HepG2 (cell line): Measurements from ENCODE around the gene HSPB6. TPM values are rescaled to one million over a fixed set of nuclear protein-coding genes. Genes with fewer than 3 reads are reported as not detected.

Experiments used
- ATAD3A ChIP-seq: sonication (generic); formaldehyde crosslinking; IDR thresholded peaks from 2 replicates; pipeline ENCODE4 v1.4.0; 2020; ENCODE audit warnings: missing genetic modification reagents
- ATM ChIP-seq: fragments of 450-650 bp; IDR thresholded peaks from 2 replicates; pipeline ENCODE4 v1.7.1; 2017; ENCODE audit warnings: mild to moderate bottlenecking, borderline replicate concordance
- BRCA1 ChIP-seq: sonication (generic); formaldehyde crosslinking; IDR thresholded peaks from 2 replicates; pipeline ENCODE4 v1.4.0; 2020; ENCODE audit warnings: missing genetic modification reagents
- EEA1 ChIP-seq: sonication (generic); formaldehyde crosslinking; IDR thresholded peaks from 2 replicates; pipeline ENCODE4 v1.5.1; 2020; ENCODE audit warnings: mild to moderate bottlenecking, missing genetic modification reagents, borderline replicate concordance
- ERF ChIP-seq: IDR thresholded peaks from 2 replicates; pipeline ENCODE4 v1.6.1; 2018; ENCODE audit warnings: missing biosample characterization, missing genetic modification reagents
- HDAC2 ChIP-seq: sonication (generic); formaldehyde crosslinking; IDR thresholded peaks from 2 replicates; pipeline ENCODE4 v1.4.0; 2020; ENCODE audit warnings: missing genetic modification reagents
- KLF13 ChIP-seq: sonication (generic); formaldehyde crosslinking; IDR thresholded peaks from 2 replicates; pipeline ENCODE4 v1.4.0; 2020; ENCODE audit warnings: mild to moderate bottlenecking, missing genetic modification reagents
- MEIS2 ChIP-seq: sonication (generic); formaldehyde crosslinking; IDR thresholded peaks from 2 replicates; pipeline ENCODE4 v1.9.0; 2021; ENCODE audit warnings: mild to moderate bottlenecking, missing genetic modification reagents
- ONECUT2 ChIP-seq: sonication (generic); formaldehyde crosslinking; IDR thresholded peaks from 2 replicates; pipeline ENCODE4 v1.4.0; 2020; ENCODE audit warnings: missing genetic modification reagents
- PRMT3 ChIP-seq: sonication (generic); formaldehyde crosslinking; IDR thresholded peaks from 2 replicates; pipeline ENCODE4 v1.8.1; 2022; ENCODE audit warnings: low read depth, mild to moderate bottlenecking, moderate library complexity, missing genetic modification reagents, borderline replicate concordance
- PRPF4 ChIP-seq: fragments of 200-400 bp; formaldehyde crosslinking; IDR thresholded peaks from 2 replicates; pipeline ENCODE4 v1.6.1; 2016; ENCODE audit warnings: low read length, low read depth; ENCODE audit not compliant: poor library complexity, severe bottlenecking
- RELA ChIP-seq: sonication (generic); formaldehyde crosslinking; IDR thresholded peaks from 2 replicates; pipeline ENCODE4 v1.4.0; 2020; ENCODE audit warnings: missing genetic modification reagents
- SOX5 ChIP-seq: IDR thresholded peaks from 2 replicates; pipeline ENCODE4 v1.6.1; 2016; ENCODE audit warnings: borderline replicate concordance
- TOPORS ChIP-seq: sonication (generic); formaldehyde crosslinking; IDR thresholded peaks from 2 replicates; pipeline ENCODE4 v1.8.0; 2023; ENCODE audit warnings: mild to moderate bottlenecking, missing genetic modification reagents
- ZBTB7A ChIP-seq: sonication (generic); formaldehyde crosslinking; IDR thresholded peaks from 2 replicates; pipeline ENCODE4 v1.8.0; 2022; ENCODE audit warnings: mild to moderate bottlenecking, missing genetic modification reagents
- ZNF260 ChIP-seq: sonication (generic); formaldehyde crosslinking; IDR thresholded peaks from 2 replicates; pipeline ENCODE4 v1.4.0; 2020; ENCODE audit warnings: missing genetic modification reagents, low read depth, mild to moderate bottlenecking, borderline replicate concordance
- ZNF263 ChIP-seq: sonication (generic); formaldehyde crosslinking; IDR thresholded peaks from 2 replicates; pipeline ENCODE4 v1.4.0; 2020; ENCODE audit warnings: missing genetic modification reagents
- polyA plus RNA-seq, 8 experiments: library from polyadenylated mRNA; depleted of rRNA in 3 of 8; stranded (reverse) in 7 of 8; unstranded in 1 of 8; fragments of >200 nt; fragmentation: Illumina TruSeq in 4 of 8; extraction: Trizol in 4 of 8; gene quantifications; 2 replicates each; pipeline versions ENCODE4 v1.2.1 to v1.2.3, GENCODE V29; 2011 to 2016; ENCODE audit warnings: low read depth in 4 of 8, missing spikeins in 1 of 8, mixed read lengths in 1 of 8; ENCODE audit not compliant: insufficient read depth in 1 of 8
- total RNA-seq, 5 experiments: library from RNA; depleted of rRNA; stranded (reverse); fragments of >200 nt; fragmentation: Illumina TruSeq; extraction: Trizol; gene quantifications; 2 replicates each; pipeline ENCODE4 v1.2.3, GENCODE V29; 2016; ENCODE audit warnings: low read depth in 1 of 5
- TF ChIP-seq, protein P1 (sequence below): sonication (generic); formaldehyde crosslinking; IDR thresholded peaks from 2 replicates; pipeline ENCODE4 v1.8.1; 2023; ENCODE audit warnings: mild to moderate bottlenecking, inconsistent platforms, moderate library complexity, missing genetic modification reagents, borderline replicate concordance
- TF ChIP-seq, protein P2 (sequence below): sonication (generic); formaldehyde crosslinking; conservative IDR thresholded peaks from 2 replicates; pipeline ENCODE4 v1.8.0; 2022; ENCODE audit warnings: missing genetic modification reagents
- TF ChIP-seq, protein P3 (sequence below): sonication (generic); formaldehyde crosslinking; IDR thresholded peaks from 2 replicates; pipeline ENCODE4 v1.4.0; 2020; ENCODE audit warnings: missing genetic modification reagents
- TF ChIP-seq, protein P4 (sequence below): IDR thresholded peaks from 2 replicates; pipeline ENCODE4 v1.6.1; 2016
- TF ChIP-seq, protein P5 (sequence below): sonication (generic); formaldehyde crosslinking; IDR thresholded peaks from 2 replicates; pipeline ENCODE4 v1.5.0; 2020; ENCODE audit warnings: mild to moderate bottlenecking, missing genetic modification reagents

HSPB6 gene
- total and polyA plus RNA-seq, 2 of the 13 experiments (the other 11 are each of a cell fraction or from before 2014, with no cell fraction given) = 0.18 TPM; not detected in 1

DNA sequence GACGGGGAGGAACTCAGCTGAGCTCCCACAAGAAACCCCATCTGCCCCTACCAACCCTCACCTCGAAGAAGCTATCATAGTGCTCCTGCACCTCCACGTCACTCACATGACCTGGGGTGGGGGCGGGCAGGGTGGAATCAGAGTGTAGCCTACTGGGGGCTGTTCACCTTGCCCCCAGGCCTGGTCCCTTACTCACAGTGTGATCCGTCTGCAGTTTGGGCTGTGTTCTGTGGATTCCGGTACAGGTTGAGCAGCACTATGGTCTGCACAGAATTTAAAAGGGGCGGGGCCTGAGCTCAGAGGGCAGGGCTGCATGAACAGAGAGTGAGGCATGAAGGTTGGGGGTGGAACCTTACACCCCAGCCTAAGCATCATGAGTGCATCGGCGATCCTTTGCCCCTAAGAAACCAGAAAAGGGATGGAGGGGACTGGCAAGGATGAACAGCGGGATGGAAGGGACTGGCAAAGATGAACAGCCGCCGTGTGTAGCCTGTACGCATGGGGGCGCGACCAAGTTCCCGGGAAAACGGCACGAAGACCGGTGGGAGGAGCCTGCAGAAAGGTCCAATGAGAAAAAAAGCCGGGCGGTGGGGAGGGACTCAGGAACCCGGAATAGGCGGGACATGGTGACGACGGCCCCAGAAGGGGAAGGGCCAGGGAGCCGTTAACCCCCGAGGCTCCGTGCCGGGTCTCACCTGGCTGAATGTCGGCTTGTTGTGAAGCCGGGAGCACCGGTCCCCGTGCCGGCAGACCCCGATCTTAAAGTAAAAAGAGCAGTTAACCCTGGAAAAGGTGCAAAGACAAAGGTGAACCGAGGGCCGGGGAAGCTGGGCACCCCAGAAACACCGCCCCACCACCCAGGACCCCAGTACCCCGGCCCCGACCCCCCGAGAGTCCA is 12.2 kb downstream of the HSPB6 start (continued):
- no peak for TF ChIP-seq SOX5 (CRISPR knock-in tag)
- TF ChIP-seq PRMT3 (CRISPR knock-in tag) = no peak
- TF ChIP-seq, protein P1, sequence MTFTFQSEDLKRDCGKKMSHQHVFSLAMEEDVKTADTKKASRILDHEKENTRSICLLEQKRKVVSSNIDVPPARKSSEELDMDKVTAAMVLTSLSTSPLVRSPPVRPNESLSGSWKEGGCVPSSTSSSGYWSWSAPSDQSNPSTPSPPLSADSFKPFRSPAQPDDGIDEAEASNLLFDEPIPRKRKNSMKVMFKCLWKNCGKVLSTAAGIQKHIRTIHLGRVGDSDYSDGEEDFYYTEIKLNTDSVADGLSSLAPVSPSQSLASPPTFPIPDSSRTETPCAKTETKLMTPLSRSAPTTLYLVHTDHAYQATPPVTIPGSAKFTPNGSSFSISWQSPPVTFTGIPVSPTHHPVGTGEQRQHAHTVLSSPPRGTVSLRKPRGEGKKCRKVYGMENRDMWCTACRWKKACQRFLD = no peak
- no peak for TF ChIP-seq ONECUT2 (CRISPR knock-in tag)
- TF ChIP-seq, protein P2, sequence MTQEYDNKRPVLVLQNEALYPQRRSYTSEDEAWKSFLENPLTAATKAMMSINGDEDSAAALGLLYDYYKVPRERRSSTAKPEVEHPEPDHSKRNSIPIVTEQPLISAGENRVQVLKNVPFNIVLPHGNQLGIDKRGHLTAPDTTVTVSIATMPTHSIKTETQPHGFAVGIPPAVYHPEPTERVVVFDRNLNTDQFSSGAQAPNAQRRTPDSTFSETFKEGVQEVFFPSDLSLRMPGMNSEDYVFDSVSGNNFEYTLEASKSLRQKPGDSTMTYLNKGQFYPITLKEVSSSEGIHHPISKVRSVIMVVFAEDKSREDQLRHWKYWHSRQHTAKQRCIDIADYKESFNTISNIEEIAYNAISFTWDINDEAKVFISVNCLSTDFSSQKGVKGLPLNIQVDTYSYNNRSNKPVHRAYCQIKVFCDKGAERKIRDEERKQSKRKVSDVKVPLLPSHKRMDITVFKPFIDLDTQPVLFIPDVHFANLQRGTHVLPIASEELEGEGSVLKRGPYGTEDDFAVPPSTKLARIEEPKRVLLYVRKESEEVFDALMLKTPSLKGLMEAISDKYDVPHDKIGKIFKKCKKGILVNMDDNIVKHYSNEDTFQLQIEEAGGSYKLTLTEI (CRISPR knock-in tag) = no peak
- TF ChIP-seq, protein P3, sequence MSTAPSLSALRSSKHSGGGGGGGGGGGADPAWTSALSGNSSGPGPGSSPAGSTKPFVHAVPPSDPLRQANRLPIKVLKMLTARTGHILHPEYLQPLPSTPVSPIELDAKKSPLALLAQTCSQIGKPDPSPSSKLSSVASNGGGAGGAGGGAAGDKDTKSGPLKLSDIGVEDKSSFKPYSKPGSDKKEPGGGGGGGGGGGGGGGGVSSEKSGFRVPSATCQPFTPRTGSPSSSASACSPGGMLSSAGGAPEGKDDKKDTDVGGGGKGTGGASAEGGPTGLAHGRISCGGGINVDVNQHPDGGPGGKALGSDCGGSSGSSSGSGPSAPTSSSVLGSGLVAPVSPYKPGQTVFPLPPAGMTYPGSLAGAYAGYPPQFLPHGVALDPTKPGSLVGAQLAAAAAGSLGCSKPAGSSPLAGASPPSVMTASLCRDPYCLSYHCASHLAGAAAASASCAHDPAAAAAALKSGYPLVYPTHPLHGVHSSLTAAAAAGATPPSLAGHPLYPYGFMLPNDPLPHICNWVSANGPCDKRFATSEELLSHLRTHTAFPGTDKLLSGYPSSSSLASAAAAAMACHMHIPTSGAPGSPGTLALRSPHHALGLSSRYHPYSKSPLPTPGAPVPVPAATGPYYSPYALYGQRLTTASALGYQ (CRISPR knock-in tag) = no peak
- no peak for TF ChIP-seq ZNF260 (CRISPR knock-in tag)
- TF ChIP-seq ATM = no peak
- no peak for TF ChIP-seq ZBTB7A (CRISPR knock-in tag)
- TF ChIP-seq, protein P4, sequence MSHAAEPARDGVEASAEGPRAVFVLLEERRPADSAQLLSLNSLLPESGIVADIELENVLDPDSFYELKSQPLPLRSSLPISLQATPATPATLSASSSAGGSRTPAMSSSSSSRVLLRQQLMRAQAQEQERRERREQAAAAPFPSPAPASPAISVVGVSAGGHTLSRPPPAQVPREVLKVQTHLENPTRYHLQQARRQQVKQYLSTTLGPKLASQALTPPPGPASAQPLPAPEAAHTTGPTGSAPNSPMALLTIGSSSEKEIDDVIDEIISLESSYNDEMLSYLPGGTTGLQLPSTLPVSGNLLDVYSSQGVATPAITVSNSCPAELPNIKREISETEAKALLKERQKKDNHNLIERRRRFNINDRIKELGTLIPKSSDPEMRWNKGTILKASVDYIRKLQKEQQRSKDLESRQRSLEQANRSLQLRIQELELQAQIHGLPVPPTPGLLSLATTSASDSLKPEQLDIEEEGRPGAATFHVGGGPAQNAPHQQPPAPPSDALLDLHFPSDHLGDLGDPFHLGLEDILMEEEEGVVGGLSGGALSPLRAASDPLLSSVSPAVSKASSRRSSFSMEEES (CRISPR knock-in tag) = no peak
- no peak for TF ChIP-seq HDAC2 (CRISPR knock-in tag)
- no peak for TF ChIP-seq ATAD3A (CRISPR knock-in tag)
- no peak for TF ChIP-seq BRCA1 (CRISPR knock-in tag)
- no peak for TF ChIP-seq KLF13 (CRISPR knock-in tag)
- no peak; the same call in 1 of the 2 replicates for TF ChIP-seq ERF (CRISPR knock-in tag)
- no peak for TF ChIP-seq MEIS2 (CRISPR knock-in tag)
- no peak for TF ChIP-seq TOPORS
- no peak for TF ChIP-seq EEA1 (CRISPR knock-in tag)
- TF ChIP-seq RELA (CRISPR knock-in tag) = no peak
- peak; percentile 31; the same call in 1 of the 2 replicates for TF ChIP-seq ZNF263 (CRISPR knock-in tag)
- no peak for TF ChIP-seq PRPF4
- TF ChIP-seq, protein P5, sequence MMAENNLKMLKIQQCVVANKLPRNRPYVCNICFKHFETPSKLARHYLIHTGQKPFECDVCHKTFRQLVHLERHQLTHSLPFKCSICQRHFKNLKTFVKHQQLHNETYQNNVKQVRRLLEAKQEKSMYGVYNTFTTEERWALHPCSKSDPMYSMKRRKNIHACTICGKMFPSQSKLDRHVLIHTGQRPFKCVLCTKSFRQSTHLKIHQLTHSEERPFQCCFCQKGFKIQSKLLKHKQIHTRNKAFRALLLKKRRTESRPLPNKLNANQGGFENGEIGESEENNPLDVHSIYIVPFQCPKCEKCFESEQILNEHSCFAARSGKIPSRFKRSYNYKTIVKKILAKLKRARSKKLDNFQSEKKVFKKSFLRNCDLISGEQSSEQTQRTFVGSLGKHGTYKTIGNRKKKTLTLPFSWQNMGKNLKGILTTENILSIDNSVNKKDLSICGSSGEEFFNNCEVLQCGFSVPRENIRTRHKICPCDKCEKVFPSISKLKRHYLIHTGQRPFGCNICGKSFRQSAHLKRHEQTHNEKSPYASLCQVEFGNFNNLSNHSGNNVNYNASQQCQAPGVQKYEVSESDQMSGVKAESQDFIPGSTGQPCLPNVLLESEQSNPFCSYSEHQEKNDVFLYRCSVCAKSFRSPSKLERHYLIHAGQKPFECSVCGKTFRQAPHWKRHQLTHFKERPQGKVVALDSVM (CRISPR knock-in tag) = no peak
